Measurements from ENCODE around the gene SAYSD1.

GRCh38 chr6:39077882-39078594 is 36.9 kb downstream of the SAYSD1 start:
- TF ChIP-seq, protein P1, sequence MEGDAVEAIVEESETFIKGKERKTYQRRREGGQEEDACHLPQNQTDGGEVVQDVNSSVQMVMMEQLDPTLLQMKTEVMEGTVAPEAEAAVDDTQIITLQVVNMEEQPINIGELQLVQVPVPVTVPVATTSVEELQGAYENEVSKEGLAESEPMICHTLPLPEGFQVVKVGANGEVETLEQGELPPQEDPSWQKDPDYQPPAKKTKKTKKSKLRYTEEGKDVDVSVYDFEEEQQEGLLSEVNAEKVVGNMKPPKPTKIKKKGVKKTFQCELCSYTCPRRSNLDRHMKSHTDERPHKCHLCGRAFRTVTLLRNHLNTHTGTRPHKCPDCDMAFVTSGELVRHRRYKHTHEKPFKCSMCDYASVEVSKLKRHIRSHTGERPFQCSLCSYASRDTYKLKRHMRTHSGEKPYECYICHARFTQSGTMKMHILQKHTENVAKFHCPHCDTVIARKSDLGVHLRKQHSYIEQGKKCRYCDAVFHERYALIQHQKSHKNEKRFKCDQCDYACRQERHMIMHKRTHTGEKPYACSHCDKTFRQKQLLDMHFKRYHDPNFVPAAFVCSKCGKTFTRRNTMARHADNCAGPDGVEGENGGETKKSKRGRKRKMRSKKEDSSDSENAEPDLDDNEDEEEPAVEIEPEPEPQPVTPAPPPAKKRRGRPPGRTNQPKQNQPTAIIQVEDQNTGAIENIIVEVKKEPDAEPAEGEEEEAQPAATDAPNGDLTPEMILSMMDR (IDR thresholded peaks at IDR 0.05 in 2 of 3, conservative IDR thresholded peaks at IDR 0.05 in 1 of 3; ENCODE audit: insufficient read depth in 2 of 3, low read depth in 1 of 3, low read length in 3 of 3), result no peak
- TF ChIP-seq FOSL1 (tag; conservative IDR thresholded peaks at IDR 0.05) (no peak), E2F8 (IDR thresholded peaks at IDR 0.05; ENCODE audit: low read depth, partially characterized antibody) (no peak), POLR2A (conservative IDR thresholded peaks at IDR 0.05) (no peak), SREBF2 (CRISPR knock-in tag; IDR thresholded peaks at IDR 0.05) (no peak), YBX1 (IDR thresholded peaks at IDR 0.05) (no peak), ZBED1 (IDR thresholded peaks at IDR 0.05) (no peak)
- TF ChIP-seq, protein P2, sequence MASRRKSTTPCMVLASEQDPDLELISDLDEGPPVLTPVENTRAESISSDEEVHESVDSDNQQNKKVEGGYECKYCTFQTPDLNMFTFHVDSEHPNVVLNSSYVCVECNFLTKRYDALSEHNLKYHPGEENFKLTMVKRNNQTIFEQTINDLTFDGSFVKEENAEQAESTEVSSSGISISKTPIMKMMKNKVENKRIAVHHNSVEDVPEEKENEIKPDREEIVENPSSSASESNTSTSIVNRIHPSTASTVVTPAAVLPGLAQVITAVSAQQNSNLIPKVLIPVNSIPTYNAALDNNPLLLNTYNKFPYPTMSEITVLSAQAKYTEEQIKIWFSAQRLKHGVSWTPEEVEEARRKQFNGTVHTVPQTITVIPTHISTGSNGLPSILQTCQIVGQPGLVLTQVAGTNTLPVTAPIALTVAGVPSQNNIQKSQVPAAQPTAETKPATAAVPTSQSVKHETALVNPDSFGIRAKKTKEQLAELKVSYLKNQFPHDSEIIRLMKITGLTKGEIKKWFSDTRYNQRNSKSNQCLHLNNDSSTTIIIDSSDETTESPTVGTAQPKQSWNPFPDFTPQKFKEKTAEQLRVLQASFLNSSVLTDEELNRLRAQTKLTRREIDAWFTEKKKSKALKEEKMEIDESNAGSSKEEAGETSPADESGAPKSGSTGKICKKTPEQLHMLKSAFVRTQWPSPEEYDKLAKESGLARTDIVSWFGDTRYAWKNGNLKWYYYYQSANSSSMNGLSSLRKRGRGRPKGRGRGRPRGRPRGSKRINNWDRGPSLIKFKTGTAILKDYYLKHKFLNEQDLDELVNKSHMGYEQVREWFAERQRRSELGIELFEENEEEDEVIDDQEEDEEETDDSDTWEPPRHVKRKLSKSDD (conservative IDR thresholded peaks at IDR 0.05; ENCODE audit: low read length), result no peak
